NCI-H2227 treated with DMSO at 0.1 percent for 48 hours (cell line): ENCODE data around the gene GALNT12.

Source experiments
- DNase-seq: peaks from one replicate; lab custom pipeline; 2025; lab: John Stamatoyannopoulos, UW

Gene GALNT12

GRCh38 chr9:98805506-98806272 is 1.8 kb upstream of the GALNT12 start:
- no peak for DNase-seq

DNA sequence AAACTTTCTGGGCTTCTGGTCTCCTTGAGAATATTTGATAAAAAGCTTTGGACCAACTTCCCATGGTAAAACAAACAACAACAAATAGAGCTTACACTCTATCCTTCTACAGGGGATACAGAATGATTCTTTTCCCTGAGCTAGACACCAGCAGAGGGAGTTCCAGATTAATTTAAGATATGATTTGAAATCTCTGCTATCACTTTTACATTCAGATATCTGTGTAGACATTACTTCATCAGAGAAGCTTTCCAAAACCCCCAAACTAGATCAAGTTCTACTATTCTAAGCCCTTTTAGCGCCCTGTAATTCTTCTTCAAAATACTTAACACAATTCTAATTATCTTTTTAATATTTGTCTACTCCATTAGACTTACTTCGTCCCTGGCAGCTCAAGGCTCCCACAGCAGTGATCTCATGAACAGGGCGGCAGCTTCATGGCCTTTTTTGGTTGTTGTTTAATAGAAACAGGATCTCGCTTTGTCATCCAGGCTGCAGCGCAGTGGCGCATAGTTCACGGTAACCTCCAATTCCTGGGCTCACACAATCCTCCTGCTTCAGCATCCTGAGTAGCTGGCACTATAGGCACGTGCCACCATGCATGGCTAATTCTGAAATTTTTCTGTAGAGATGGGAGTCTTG is 955 bp upstream of the GALNT12 start:
- DNase-seq = no peak

DNA sequence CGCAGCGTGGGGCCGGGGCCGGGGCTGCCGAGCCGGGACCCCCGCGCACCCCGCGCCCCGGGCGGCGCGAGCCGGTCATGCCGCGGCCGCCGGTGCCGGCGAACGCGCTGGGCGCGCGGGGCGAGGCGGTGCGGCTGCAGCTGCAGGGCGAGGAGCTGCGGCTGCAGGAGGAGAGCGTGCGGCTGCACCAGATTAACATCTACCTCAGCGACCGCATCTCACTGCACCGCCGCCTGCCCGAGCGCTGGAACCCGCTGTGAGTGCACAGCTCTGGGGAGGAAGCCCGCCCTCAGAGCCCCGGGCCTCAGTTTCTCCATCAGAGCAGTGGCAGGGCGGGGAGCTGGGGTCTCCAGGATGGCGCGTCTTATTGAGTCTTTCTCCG is 335 bp downstream of the GALNT12 start:
- DNase-seq = no peak

DNA sequence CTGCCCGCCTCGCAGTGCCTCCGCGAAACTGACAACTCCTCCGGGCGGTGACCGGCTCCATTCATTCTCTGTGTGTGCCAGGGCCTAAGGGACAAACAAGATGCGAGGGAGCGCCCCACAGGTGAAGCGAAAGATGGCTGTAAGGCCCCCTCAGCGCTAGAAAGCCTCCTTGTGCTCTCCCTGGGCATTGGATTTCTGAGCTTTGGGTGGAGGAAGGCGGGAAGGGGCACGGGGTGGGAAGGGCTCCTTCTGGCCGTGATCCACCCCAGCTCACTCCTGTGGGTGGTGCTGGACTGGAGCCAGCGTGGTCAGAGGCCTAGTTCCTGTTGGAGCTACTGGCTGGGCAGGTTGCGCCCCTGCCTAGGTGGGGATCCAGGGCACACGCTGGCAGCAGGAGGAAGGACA is 943 bp downstream of the GALNT12 start:
- DNase-seq = no peak

DNA sequence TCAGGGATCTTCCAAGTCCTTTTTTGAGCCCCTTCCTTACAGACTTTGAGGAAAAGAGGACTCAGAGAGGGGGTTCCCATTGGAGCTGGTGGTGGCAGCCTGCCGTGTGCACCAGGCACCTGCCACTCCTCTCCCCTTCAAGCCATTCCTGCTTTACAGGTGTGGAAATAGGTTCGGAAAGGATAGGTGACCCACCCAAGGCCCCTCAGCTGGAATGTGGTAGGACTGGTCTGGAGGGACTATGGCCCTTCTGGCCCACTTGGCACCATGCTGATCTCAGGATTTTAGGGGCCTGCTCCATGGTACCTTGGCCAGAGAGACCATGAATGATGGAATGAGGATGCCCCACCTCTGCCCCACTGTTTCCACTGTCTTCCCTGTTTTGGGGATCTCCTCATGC is 1.4 kb downstream of the GALNT12 start:
- no peak for DNase-seq

DNA sequence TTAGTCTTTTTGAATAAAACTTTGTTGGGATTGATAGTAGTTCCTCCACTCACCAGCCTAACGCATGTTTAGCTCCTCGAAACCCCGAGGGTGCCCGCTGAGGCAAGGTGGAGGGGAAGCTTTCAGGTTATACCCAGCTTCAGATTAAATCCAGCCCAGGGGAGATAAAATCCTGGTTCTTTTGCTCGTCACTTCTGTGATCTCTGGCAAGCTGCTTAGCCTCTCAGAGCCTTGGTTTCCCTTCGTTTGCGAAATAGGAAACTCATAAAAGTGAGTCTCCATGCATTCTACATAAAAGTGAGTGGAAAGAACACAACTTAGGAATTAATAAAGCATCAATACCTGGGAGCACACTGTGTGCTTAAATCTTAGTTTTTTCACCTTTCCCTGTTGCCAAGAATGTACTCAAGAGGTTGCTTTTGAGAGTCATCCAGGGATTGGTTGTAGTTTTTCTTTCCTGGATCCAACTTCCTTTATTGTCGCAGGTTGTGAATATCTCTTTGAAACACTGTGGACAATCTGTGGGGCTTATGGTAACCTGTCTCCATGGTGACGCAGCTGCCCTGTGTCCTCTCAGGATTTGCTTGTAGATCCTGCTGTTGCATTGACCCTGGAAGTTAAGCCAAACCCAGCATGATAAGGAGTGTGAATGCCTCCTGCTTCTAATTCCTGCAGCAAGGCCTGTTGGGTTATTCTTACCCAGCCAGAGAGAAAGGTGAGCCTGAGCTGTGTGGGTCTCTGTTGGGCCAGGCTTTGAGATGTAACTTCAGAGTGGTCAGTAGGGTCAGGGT is 2.0 kb downstream of the GALNT12 start:
- no peak for DNase-seq

GRCh38 chr9:98810102-98810842 is 2.8 kb downstream of the GALNT12 start:
- no peak for DNase-seq

DNA sequence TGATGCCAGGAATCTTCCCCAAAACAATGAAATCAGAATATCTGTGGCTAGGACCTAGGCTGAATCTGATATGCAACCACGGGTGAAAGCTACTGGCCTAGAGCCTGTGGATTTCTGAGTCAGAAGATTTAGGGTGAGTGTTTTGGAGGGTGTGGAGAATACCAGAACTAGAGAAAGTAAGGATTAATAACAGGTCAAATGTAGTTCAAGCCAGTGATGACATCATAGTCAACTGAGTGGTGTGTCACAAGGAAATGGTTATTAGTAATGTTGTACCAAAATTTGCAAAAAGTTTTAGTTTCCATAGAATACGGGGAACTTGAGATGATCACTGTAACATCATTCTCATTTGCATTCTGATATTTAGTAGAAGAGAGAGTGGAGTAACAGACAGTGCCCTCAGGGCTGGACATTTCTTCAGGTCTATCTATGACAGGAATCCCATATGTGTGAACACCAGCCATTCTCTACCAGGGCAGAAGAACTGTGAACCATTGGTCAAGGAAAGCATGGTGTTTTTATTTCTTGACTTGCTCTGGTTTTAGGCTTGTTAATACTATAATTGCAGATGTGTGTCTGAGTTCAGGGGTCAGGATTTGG is 3.7 kb downstream of the GALNT12 start:
- no peak for DNase-seq

GRCh38 chr9:98815391-98815951 is 8.0 kb downstream of the GALNT12 start:
- DNase-seq = no peak

DNA sequence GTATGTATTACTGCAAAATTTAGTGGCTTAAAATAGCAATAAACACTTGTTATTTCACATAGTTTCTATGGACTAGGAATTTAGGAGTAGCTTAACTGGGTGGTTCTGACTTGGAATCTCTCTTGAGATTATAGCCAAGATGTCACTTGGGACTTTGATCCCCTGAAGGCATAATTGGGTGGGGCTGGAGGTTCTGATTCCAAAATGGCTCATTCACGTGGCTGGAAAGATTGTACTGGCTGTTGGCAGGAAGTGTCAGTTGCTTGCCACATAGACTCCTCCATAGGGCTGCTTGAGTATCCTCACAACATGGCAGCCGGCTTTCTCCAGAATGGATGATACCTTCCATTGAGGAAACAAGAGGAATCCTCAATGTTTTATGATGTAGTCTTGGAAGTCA is 11.3 kb downstream of the GALNT12 start:
- no peak for DNase-seq

DNA sequence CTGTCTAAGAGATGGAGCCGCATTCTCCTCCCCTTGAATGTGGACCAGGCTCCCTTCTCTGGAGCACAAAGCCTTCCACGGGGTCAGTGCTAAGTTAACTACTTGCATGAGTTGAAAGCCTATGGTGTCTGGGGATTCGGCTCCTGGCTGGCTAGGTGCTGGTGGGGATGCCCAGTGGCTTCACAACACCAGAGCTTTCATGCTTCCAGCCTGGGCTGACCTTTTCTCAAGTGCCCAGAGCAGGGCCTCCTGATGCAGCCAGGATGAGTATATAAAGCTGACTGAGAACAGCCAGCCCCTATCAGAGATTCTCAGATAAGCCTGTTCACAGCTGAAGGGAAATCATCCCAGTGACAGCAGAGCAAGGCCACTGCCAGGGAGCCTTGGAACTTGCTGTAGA is 11.8 kb downstream of the GALNT12 start:
- no peak for DNase-seq

DNA sequence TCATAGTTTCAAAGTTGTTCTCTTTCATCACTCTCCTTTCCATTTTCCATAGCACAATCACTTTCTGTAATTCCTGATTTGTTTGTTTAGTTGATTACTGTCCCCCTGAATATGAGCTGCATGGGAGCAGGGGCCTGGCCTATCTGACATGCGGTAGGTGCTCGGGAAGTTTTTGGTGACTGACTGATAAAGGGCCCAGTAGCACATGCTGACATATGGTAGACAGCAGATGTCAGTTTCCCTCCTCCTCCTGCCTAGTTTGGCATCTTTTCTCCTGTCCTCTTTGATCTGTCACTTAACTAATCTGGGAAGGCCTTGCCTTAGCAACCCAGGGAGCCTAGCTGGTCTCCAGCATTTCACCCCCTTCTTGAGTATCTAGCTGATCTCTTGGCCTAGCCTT is 14.4 kb downstream of the GALNT12 start:
- DNase-seq = no peak

DNA sequence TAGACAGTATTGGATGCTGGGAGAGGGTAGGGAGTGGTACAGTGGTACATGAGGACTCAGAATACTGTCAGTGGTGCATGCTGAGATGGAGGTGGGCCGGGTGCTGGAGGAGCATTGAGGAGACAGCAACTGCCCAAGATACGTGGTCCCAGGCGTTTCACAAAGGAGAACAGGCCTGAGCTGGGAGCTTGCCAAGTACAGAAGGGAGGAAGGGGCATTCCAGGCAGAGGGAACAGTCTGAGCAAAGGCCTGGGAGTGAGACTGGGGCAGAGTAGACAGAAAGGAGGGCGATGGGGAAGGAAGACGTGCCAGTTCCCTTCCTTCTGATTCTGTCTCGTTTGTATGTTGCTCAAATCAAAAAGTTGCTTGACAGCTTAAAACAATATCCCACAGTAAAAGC is 15.2 kb downstream of the GALNT12 start:
- no peak for DNase-seq

GRCh38 chr9:98823666-98824334 is 16.3 kb downstream of the GALNT12 start:
- DNase-seq = no peak

DNA sequence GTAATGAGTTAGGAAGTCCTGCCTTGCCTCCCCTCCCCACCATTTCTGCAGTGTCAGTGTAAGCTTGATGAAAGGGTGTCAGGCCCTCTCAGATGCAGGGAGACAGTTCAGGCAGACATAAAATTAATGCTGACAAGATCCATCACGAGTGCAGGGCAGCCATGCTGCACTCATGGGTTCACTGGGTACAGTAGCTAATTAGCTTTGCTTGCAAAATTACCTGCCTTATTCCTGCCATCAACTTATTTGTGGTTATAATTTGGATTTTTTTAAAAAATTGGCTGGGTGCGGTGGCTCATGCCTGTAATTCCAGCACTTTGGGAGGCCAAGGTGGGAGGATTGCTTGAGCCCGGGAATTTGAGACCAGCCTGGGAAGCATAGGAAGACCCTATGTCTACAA is 17.9 kb downstream of the GALNT12 start:
- no peak for DNase-seq

GRCh38 chr9:98826716-98827115 is 19.2 kb downstream of the GALNT12 start:
- DNase-seq = no peak

DNA sequence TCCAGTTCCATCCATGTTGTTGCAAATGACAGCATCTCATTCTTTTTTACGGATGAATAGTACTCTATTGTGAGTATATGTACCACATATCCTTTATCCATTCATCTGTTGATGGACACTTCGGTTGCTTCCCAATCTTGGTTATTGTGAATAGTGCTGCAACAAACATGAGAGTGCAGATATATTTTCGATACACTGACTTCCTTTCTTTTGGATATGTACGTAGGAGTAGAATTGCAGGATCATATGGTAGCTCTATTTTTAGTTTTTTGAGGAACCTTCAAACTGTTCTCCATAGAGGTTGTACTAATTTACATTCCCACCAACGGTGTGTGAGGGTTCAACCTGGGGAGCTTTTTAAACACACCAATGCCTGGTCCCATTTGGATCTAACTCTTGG is 22.3 kb downstream of the GALNT12 start:
- no peak for DNase-seq

DNA sequence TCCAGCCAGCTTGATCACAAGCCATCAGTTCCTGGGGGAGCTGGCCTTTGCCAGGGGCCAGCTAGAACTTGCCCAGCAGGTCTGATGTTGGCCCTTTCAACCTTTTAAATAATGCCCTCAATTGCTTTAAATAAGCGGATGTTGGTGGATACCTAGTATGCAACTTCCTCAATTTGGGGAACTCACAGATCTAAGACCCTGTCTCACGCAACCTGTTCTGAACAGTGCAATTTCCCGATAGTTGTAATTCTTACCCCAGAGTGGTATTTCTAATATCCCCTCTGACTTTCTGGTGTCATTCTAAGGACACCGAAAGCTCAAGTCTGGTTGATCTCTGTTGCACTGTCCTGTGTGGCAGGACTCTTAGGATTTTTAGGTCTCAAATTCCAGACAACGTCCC is 23.1 kb downstream of the GALNT12 start:
- no peak for DNase-seq

- DNase-seq = no peak
These were observed 24.2 kb downstream of the GALNT12 start for GRCh38 chr9:98831696-98832095.

GRCh38 chr9:98832768-98833089 is 25.3 kb downstream of the GALNT12 start:
- no peak for DNase-seq
